ENCODE data around the gene SLC23A2.
A peak's percentile ranks its signal among the peaks of the same experiment; 100 is the strongest.
"Not testable (repeated sequence)": the region's sequence is repeated elsewhere in the genome, so short reads cannot be mapped to it uniquely, and the experiment has no call there.

Gene SLC23A2

DNA sequence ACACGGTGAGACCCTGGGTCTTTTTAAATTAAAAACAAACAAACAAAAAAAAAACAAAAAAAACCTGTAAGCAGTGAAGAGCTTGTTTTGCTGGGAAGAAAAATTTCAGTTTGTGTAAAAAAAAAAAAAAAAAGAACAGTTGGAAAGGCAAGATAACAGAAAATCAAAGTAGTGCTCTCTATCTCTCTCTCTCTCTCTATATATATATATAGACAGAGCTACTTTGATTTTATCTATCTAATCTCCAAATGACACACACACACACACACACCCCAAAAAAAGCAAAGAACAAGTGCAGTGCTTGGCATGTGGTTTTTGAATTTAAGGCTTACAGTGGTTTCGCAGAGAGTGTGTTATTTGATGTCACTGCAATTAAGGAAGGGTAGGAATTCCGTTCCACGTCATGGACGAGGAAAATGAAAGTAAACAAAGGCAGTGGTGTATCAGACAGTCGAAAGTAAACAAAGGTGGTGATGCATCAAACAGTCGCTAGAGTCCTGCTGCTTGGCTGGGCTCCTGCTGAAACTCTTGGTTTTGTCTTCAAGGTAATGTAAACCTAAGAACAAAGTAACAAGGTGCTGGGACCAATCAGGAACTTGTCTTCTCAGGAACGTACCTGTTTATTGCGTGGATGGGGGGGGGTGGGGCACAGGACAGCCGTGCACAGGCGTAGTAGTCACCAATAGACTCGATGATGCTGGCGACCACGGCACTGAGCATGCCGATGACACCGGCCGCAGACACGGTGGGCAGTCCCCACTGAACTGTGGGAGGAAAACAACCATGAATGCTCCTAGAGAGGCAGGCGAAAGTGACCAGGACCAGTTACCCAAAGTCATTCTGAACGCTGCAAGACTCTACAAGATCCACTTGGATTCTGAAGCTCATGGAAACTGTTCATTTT, 131.8 kb downstream of the SLC23A2 start:
- DNase-seq = no peak

DNA sequence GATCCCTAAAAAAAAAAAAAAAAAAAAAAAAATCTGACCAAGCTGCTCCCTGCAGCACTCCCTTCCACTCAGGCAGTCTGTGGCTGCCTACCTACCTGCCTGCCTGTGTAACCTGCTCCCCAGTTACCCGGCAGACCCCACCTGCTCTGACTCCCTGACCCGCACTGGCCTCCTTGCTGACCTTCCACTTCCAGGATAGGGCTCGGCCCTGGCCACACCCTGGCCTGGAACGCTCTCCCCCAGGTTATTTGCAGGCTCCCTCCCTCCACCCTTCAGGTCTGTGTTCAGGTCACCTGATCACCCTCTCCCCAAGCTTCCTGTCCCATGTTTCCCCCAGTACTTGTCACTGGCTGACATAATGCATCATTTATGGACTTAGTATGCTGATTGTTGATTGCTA, 134.3 kb downstream of the SLC23A2 start:
- DNase-seq = no peak

DNA sequence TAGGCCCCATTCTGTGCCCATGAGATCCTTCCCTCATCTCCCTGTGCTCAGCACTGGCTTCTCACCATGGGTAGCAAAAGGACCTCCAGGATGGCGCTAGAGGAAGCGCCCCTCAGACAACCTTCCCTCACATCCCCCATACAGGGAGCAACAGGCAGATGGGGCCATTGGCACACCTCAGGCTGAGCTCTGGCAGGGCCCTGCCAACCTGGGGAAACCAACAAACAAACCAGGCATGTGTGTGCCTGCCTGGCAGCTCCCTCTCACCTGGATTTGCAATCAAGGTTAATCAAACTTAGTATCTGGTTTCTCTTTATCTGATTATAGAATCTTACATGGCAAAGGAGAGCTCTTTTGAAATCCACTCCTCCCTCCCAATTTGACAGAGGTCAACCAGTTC, 134.9 kb downstream of the SLC23A2 start:
- DNase-seq = no peak

DNA sequence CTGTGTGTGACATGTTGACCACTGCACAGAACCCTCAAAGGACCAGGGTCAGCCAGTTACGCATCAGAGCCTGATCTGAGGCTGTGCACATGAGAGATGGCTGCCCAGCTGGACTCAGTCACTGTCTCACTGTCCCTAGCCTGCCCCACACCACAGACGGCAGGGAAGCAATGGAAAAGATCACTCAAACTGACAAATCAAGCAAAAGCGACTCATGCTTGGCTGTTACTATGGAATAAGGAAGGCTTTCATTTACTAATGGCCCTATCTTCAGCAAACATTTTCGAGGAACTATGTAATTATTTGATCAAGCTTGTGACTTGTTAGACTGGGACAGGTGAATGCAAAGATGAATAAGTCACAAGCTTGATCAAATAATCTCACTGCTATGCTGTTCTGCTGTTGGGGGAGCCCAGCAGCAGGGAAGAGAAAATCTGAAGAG, 137.0 kb downstream of the SLC23A2 start:
- no peak for DNase-seq

DNA sequence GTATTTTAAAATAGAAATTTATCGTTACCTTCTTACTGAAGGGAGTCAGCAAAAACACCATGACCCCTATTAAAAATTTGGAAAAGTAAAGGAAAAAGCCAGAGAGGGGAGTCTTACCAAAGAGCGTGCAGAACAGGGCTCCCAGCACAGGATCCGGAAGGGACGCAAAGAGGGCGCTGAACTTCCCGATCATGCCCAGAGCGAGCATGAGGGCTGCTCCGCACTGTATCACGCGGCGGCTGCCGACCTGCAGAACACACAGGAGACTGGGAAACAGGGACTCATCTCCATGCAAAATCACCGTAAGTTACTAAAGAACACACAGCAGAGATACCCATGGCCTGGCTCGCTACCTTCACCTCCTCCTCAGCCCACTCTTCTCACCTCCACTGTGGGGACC, 138.6 kb downstream of the SLC23A2 start:
- DNase-seq = no peak

DNA sequence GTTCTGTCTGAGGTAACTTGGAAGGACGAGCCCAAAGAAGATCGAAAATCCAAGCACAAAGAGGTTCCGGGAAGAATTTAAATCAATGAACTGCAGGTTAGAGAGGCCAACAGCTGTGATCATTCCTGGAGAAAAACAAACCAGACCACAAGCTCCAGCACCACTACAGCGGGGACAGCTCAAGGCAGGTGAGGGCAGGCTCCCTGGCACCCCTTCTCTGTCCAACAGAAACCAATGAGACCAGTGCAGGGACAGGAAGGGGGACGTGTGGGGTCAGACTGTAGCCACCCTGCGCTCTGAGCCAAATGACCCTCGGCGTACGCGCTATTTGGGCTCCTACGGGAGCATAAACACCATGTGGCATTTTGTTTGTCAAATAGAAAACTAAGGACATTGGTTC, 139.3 kb downstream of the SLC23A2 start:
- no peak for DNase-seq

DNA sequence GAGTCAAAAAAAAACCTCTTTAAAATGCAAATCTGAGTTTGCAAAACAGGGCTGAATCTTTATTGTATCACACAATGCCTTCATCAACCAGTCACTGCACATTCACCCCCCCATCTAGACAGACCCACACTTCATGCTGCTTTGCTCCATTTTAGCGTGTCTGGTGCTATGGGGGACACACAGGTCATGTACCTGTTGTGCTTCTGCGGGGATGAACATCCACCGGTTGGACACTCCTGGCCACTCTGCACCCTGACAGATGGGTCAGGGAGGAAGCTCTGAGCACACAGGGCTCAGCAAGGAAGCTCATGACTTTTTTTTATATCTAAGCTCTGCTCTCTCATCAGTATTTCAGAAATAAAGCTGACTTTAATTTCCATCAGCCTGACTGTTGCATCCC, 143.3 kb downstream of the SLC23A2 start:
- DNase-seq = no peak

DNA sequence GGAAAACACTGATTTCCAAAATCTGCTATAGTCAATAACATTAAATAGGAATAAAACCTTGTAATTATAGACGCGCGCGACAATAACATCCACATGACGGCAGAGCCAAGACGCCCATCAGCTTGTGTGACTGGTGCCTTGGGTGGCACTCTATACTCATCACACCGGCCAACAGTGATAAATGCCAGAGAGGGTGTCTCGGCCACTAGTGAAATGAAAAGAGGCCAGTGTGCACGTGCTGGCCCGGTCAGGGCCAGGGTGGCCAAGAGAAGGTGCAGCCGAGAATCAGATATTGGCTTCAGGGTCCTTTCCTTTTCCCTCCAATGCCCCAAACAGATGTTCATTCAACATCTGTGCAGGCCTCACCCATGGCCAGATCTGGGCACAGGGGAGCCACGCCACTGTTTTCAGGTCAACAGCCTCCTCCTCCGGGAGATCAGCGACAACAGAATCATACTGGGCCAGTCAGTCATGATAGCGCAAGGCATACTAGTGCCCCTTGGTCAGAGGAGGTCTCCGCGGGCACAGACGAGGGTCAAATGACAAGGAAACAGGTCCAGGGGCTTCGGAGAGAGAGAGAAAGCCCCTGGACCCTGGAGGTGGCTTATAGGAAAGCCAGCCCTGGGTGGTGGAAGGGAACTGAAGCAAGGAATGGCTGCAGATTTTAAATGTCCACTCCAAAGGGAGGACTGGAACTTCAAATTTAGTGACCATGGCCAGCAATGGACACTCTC, 145.1 kb downstream of the SLC23A2 start:
- DNase-seq = no peak

DNA sequence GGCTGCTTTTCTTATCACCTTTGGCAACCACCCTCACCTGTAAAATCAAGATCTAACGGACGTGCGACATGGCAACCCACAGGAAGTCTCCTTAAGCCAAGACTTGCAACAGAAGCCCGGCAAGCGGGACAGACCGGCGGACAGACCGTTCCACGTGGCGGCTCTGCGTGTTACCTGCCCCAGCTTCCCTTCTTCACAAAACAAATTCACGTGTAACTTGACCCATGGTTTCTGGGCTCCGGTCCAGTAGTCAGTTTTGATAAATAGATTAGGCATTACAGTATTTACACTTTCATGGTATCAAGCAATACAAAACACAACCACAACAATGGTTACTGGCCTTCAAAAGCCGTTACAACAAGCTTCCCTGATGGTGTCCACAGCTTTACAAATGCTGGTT, 145.8 kb downstream of the SLC23A2 start:
- no peak for DNase-seq

DNA sequence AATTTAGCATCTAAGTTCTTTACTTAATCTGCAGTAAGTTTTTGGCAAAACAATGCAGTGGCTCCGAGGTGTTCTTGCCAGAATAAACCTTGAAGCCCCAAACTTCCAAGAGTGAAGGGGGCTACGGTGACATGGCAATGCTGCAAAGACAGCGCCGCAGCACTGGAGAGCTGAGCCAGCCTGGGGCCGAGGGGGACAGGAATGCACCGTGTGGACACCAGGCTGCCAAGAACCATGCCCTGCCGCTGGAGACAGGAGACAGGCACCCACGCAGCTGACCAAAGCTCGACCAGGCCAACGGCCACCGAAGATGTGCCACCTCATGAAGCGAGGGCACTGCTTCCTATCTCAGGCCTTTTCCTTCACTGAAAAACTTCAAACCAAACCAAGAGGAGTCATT, 146.2 kb downstream of the SLC23A2 start:
- DNase-seq = no peak

DNA sequence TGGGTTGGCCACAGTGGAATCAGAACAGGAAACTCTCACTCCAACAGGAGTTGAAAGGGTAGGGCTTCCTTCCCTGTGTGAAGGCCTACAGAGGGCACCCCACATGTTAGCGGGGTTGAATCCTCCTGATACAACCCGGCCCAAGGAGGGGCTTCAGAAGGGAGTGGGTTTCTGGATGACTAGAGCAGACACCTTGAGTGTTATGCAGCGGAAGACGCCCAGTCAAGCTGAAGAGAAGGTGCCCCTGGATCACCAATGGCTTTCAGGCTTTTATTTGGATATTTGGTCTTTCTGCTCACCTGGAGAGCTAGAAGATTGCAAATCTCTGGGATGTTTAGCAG, 146.8 kb downstream of the SLC23A2 start:
- no peak for DNase-seq

DNA sequence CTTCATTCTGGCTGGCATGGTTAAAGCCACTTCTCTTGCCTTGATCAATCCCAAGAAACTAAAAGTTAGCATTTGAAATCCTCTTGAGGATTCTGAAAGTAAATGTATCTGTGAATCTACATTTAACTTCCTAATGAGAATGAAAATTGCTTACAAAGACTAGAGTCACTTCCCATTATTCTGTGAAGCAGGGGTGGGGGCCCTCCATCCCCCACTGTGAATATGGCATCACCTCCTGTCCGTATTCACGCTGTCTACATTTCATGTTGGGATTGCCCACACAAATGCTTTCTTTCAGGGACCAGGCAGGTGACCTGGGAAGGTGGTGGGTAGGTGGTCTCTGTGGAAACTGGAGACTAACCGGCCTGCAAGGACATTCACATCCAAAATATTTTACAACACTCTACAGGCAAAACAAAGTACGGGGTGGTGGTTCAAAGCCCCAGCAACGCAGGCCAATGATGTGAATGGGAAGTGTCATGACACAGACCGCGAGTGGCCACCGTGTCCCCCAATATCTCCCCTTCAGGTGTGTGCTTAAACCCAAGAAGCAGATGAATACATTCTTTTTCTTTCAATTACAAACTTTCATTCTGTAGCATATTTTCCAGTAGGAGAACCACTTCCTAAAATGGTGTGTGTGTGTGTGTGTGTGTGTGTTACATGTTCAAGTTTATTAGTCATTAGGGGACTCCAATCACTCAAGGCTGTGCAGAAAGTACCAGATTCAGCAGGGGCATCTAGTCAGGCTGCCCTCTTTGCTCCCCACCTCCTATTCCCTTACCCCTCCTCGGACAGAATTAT, 147.4 kb downstream of the SLC23A2 start:
- no peak for DNase-seq

DNA sequence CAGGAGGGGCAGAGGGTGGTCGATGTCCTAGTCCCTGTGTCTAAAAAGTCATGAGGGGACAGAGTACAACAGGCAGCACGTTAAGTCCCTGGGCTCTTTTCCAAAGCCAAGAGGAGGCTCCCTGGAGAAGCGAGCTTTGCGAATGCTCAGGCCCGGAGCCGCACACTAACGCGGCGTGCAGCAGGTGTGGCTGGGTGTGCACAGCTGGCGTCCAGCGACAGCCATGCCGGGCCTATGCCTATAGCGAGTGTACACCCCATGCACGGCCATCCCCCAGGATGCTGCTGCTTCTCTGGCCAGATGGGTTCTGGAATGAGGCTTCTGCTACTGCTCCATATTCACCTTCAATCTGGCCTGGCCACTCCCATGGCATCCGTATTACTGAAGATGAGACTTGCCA, 148.3 kb downstream of the SLC23A2 start:
- DNase-seq = no peak

DNA sequence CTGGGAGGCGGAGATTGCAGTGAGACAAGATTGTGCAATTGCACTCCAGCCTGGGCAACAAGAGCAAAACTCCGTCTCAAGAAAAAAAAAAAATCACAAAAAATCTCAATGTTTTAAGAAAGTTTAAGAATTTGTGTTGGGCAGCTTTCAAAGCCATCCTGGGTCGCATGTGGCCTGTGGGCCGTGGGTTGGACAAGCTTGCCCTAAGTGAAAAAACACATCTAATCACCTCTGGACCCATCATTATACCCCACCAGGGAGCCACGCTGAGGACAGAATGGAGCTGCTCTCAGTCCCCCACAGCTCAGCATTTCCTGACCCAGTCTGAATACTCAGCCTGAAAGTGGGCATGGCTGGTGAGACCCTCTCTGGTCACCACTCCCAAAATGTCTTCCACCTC, 150.3 kb downstream of the SLC23A2 start:
- DNase-seq = no peak

DNA sequence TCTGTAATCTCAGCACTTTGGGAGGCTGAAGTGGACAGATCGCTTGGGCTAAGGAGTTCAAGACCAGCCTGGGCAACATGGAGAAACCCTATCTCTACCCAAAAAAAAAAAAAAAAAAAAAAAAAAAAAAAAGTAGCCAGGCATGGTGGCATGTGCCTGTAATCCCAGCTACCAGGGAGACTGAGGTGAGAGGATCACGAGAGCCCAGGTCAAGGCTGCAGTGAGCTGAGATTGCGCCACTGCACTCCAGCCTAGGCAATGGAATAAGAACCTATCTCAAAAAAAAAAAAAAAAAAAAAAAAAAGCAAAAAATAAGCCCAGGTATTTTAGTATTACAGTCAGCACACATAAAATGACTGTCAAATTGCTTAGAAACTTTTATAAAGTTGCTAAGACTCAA, 152.5 kb downstream of the SLC23A2 start:
- not testable (repeated sequence) for DNase-seq

DNA sequence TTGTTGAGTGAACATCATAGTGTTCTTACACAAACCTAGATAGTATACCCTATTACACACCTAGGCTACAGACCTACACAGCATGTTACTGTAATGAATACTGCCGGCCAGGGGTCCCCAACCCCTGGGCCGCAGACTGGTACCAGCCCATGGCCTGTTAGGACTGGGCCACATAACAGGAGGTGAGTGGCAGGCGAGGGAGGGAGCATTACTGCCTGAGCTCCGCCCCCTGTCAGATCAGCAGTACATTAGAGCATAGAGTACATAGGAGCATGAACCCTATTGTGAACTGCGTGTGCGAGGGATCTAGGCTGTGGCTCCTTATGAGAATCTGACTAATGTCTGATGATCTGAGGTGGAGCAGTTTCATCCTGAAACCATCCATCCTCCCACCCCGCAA, 153.3 kb downstream of the SLC23A2 start:
- DNase-seq = peak; percentile 17

DNA sequence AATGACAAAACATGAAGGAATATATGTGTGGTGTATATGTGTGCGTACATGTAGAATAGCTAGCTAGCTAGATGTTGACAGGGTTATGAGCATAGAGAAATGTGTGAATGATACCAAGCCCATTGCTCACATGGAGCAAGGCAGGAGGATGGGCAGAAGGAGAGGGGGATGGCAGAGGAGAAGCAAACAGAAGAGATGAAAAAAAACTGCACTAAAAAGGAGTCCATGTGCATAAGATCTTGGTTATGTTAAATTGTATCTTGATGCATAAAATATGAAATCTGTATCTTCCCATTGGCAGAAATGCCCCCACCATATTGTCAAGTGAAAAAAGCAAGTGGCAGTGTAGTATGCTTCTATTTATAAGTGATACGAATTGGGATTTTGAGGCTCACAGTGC, 154.5 kb downstream of the SLC23A2 start:
- DNase-seq = no peak

DNA sequence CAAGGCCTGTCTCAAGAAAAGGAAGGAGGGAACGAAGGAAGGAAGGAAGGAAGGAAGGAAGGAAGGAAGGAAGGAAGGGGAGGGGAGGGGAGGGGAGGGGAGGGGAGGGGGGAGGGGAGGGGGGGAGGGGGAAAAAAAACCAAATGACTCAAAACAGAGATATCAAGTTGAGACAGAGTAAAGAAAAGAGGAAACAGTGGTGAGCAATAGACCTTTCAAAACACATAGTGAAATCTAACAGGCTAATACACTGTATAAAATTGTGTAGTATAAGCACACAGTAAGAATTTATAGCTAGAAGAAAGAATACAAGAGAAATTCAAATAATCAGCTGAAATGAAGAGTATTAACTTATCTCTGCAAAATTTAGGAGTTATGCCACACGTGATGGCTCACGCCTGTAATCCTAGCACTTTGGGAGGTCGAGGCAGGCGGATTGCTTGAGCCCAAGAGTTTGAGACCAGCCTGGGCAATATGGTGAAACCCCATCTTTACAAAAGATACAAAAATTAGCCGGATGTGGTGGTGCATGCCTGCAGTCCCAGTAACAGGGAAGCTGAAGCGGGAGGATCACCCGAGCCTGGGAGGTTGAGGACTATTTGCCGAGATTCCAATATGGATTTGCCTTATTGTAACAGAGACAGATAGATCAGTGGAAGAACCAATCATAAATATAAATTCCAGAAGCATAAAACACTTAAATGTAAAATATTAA, 156.4 kb downstream of the SLC23A2 start:
- no peak for DNase-seq

DNA sequence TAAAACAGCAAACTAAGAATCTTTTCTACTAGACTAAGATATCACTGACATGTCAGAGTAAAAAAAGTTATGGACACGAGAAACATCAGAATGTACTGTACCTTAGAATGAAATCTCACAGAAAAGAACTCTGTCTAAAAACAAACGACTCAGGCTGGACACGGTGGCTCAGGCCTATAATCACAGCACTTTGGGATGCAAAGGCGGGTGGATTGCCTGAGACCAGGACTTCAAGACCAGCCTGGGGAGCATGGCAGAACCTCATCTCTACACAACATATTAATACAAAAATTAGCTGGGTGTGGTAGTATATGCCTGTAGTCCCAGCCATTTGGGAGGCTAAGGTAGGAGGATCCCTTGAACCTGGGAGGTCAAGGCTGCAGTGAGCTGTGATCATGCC, 157.0 kb downstream of the SLC23A2 start:
- no peak for DNase-seq

DNA sequence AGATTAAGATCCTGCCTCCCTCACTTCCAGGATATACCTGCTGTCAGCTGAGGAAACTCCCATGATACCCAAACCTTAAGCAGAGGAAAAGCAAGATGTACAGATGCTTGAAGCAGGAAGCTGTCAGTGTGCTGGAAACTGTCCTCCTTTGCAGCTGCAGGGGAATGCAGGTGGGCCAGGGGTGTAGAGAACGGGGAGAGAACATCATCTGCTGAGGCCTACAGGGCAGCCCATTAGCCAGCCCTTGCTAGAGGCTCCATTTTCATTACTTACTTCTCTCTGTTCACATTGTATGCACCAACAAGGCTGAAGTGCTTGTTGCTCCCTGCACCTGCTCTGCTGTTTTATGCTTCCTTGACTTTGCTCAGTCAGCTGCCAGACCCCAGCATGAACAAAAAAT, 160.5 kb downstream of the SLC23A2 start:
- DNase-seq = no peak

DNA sequence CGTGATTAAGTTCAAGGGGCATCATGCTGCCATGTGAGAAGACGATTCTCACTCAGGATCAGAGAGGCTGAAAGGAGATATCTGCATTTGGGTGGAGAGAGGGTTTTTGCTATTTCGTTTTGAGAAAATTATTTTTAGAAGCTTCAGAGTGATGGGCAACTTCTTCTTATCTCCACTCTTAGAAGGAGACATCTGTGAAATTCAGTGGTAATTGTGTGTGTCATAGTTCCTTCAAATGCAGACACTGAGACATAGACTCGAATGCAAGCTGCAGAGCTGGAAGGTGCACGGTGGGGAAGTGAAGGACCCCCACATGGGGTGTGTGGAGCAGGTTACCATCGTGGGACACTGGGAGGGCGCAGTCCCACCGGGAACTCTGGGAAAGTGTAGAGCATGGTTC, 162.8 kb downstream of the SLC23A2 start:
- no peak for DNase-seq

DNA sequence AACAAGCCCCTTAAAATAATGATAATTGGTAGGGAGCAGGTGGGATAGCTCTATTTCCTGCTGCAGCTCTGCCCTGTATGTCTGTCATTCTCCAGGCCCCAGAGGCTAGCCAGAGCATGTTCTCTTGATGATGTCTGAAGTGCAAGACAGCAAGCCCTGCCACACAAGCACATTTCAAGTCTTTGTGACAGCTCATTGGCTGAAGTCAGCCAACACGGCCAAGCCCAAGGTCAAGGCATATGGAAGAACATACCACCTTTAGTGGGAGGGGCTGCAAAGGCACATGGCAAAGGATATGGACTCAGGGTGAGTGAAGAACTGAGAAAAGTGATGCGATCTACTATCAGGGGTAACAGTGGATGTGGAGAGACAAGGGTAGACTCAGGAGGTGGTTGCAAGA, 163.6 kb downstream of the SLC23A2 start:
- DNase-seq = no peak

DNA sequence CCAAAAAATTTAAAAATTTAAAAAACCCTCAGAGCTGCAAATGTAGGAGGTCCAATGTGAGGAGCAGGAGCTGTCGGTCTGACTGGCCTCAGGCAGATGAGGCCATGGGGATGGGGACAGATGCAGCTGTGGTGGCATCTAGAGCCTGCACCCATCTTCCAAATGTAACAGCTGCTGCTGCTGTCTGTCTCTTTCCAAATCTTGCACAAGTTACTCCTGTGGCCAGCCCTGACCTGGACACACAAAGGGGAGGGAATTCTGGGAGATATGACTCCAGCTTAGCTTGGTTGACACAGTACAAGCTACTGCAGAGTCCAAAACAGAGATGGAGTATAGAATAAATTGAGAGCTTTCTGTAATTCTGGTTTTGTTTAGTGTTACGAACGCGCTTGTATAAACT, 164.4 kb downstream of the SLC23A2 start:
- DNase-seq = no peak

All from NCI-H82 (cell line).